HCT116 (cell line): ENCODE data around the gene EID1. TPM values are rescaled to one million over a fixed set of nuclear protein-coding genes. Genes with fewer than 3 reads are reported as not detected.

ENCODE experiments used
- ATAC-seq: fragments of 200-7000 bp; cut with Tn5 transposase; 2 replicates; pipeline ENCODE4 v1.9.1; 2020; ENCODE audit warnings: mild to moderate bottlenecking, moderate library complexity
- BruUV-seq: library from RNA; stranded (reverse); fragments of 400-500 nt; replicated peaks from 2 replicates; lab custom pipeline; 2021; lab: Mats Ljungman, UMichigan
- CTCF ChIA-PET: fragments of 300-600 bp; sonication (Branson Sonifier 250); formaldehyde crosslinking; loops from one replicate; lab custom pipeline; 2021; ENCODE audit warnings: antibody characterized with exemption; lab: Charles Lee
- POLR2A ChIA-PET: fragments of 300-600, 350-600 bp; sonication (Branson Sonifier 250); formaldehyde crosslinking; loops from one replicate; lab custom pipeline; 2021; ENCODE audit warnings: antibody characterized with exemption; lab: Charles Lee
- RAD21 ChIA-PET, 2 experiments: fragments of 300-600 bp; sonication (Branson Sonifier 250); formaldehyde crosslinking; loops; one replicate each; lab custom pipeline; 2023; ENCODE audit warnings: low total read pairs in 2 of 2; ENCODE audit not compliant: uncharacterized antibody in 2 of 2, unreplicated experiment in 2 of 2, low non-redundant PET in 1 of 2; lab: Charles Lee
- DNase-seq: peaks from one replicate; pipeline ENCODE4 v3.0.0-alpha.2; 2010; ENCODE audit warnings: low read depth, low spot score
- H2AFZ ChIP-seq: fragments of 200-600 bp; shearing (Covaris generic), sonication (generic); 2 replicates; pipeline ENCODE4 v1.6.1; 2017; ENCODE audit warnings: low read depth, mixed run types, mixed read lengths, antibody characterized with exemption, low read length; ENCODE audit not compliant: poor library complexity, severe bottlenecking
- H3K27ac ChIP-seq: 2 replicates; pipeline ENCODE4 v1.5.1; 2012; ENCODE audit warnings: low read depth, low read length
- H3K27me3 ChIP-seq: fragments of 200-600 bp; sonication (generic); 2 replicates; pipeline ENCODE4 v1.6.1; 2016; ENCODE audit warnings: mixed run types, low read length, mixed read lengths; ENCODE audit not compliant: insufficient read depth
- H3K36me3 ChIP-seq, 2 experiments: fragments of 200-500 bp in 1 of 2; fragments of 200-600 bp in 1 of 2; sonication (Bioruptor generic) in 1 of 2; sonication (generic) in 1 of 2; 2 replicates each; pipeline versions ENCODE4 v1.5.1 to v1.6.1; 2014 to 2016; ENCODE audit warnings: low read length in 2 of 2, inconsistent platforms in 1 of 2, mixed read lengths in 1 of 2, mixed run types in 1 of 2; ENCODE audit not compliant: insufficient read depth in 2 of 2, control insufficient read depth in 1 of 2
- H3K4me1 ChIP-seq, 2 experiments: fragments of 200-600 bp in 1 of 2; sonication (generic) in 1 of 2; 2 replicates each; pipeline versions ENCODE4 v1.5.1 to v1.6.1; 2012 to 2017; ENCODE audit warnings: low read length in 2 of 2, inconsistent platforms in 1 of 2, mild to moderate bottlenecking in 1 of 2, mixed read lengths in 1 of 2, mixed run types in 1 of 2, moderate library complexity in 1 of 2; ENCODE audit not compliant: insufficient read depth in 2 of 2, control insufficient read depth in 1 of 2
- H3K4me2 ChIP-seq: fragments of 200-600 bp; sonication (generic); 2 replicates; pipeline ENCODE4 v1.6.1; 2017; ENCODE audit warnings: mixed run types, low read length, mixed read lengths
- H3K4me3 ChIP-seq, 2 experiments: fragments of 200-600 bp in 1 of 2; sonication (generic) in 1 of 2; replicated peaks in 1 of 2; 2 replicates each; pipeline ENCODE4 v1.5.1; 2011 to 2016; ENCODE audit warnings: low read length in 2 of 2, control low read depth in 1 of 2, low read depth in 1 of 2, mild to moderate bottlenecking in 1 of 2, mixed read lengths in 1 of 2, mixed run types in 1 of 2
- H3K79me2 ChIP-seq: fragments of 200-600 bp; sonication (generic); 2 replicates; pipeline ENCODE4 v1.6.1; 2017; ENCODE audit warnings: mild to moderate bottlenecking, mixed run types, low read length, moderate library complexity, mixed read lengths; ENCODE audit not compliant: insufficient read depth
- H3K9ac ChIP-seq: fragments of 200-600 bp; sonication (generic); 2 replicates; pipeline ENCODE4 v1.6.1; 2016; ENCODE audit warnings: low read length, mixed read lengths
- H3K9me2 ChIP-seq: fragments of 200-600 bp; sonication (generic), shearing (Covaris generic); 2 replicates; pipeline ENCODE4 v1.6.1; 2017; ENCODE audit warnings: mixed run types, mild to moderate bottlenecking, moderate library complexity; ENCODE audit not compliant: insufficient read depth
- H3K9me3 ChIP-seq, 2 experiments: fragments of 200-500 bp in 1 of 2; fragments of 200-600 bp in 1 of 2; sonication (Bioruptor generic) in 1 of 2; sonication (generic) in 1 of 2; 2 replicates each; pipeline ENCODE4 v1.6.1; 2014 to 2017; ENCODE audit warnings: low read length in 2 of 2, mixed read lengths in 2 of 2, inconsistent platforms in 1 of 2, low read depth in 1 of 2, mild to moderate bottlenecking in 1 of 2, mixed run types in 1 of 2, moderate library complexity in 1 of 2; ENCODE audit not compliant: control insufficient read depth in 1 of 2, insufficient read depth in 1 of 2
- H4K20me1 ChIP-seq: fragments of 200-600 bp; sonication (generic), shearing (Covaris generic); 2 replicates; pipeline ENCODE4 v1.6.1; 2017; ENCODE audit warnings: mixed run types, mild to moderate bottlenecking, moderate library complexity; ENCODE audit not compliant: insufficient read depth
- CEBPB ChIP-seq: IDR thresholded peaks from 2 replicates; pipeline ENCODE4 v1.6.1; 2012; ENCODE audit warnings: low read depth
- CTCF ChIP-seq, 3 experiments: fragments of 200-600 bp in 1 of 3; sonication (generic) in 1 of 3; IDR thresholded peaks in 2 of 3; conservative IDR thresholded peaks in 1 of 3; 2 replicates each; pipeline ENCODE4 v1.5.1; 2012 to 2017; ENCODE audit warnings: low read depth in 2 of 3, low read length in 2 of 3, antibody characterized with exemption in 1 of 3, borderline replicate concordance in 1 of 3, control low read depth in 1 of 3, mild to moderate bottlenecking in 1 of 3, mixed read lengths in 1 of 3, mixed run types in 1 of 3, moderate library complexity in 1 of 3; ENCODE audit not compliant: insufficient read depth in 1 of 3
- EGR1 ChIP-seq: IDR thresholded peaks from 2 replicates; pipeline ENCODE4 v1.6.1; 2012; ENCODE audit warnings: low read depth
- EZH2 ChIP-seq: fragments of 200-600 bp; sonication (generic); IDR thresholded peaks from 2 replicates; pipeline ENCODE4 v1.6.1; 2017; ENCODE audit warnings: antibody characterized with exemption, mixed run types
- EZH2phosphoT487 ChIP-seq: fragments of 200-600 bp; IDR thresholded peaks from 2 replicates; pipeline ENCODE4 v1.6.1; 2018; ENCODE audit warnings: antibody characterized with exemption, borderline replicate concordance
- FOSL1 ChIP-seq: IDR thresholded peaks from 2 replicates; pipeline ENCODE4 v1.6.1; 2012; ENCODE audit warnings: low read depth
- JUND ChIP-seq: IDR thresholded peaks from 2 replicates; pipeline ENCODE4 v1.6.1; 2012
- MAX ChIP-seq: IDR thresholded peaks from 2 replicates; pipeline ENCODE4 v1.6.1; 2012
- RAD21 ChIP-seq: IDR thresholded peaks from 2 replicates; pipeline ENCODE4 v1.6.1; 2012; ENCODE audit warnings: low read depth, mild to moderate bottlenecking
- REST ChIP-seq: IDR thresholded peaks from 2 replicates; pipeline ENCODE4 v1.6.1; 2012; ENCODE audit warnings: low read depth
- SIN3A ChIP-seq: IDR thresholded peaks from 2 replicates; pipeline ENCODE4 v1.6.1; 2012; ENCODE audit warnings: low read depth
- ZNF274 ChIP-seq: fragments of 200-500 bp; sonication (Bioruptor generic); IDR thresholded peaks from 2 replicates; pipeline ENCODE4 v1.6.1; 2014; ENCODE audit warnings: mild to moderate bottlenecking, low read depth, low read length, inconsistent platforms
- intact Hi-C: fragments of 100-400 bp; cut with micrococcal nuclease; formaldehyde crosslinking; loops from 2 replicates; pipeline ENCODE4 v1.10.0; 2022
- total RNA-seq: library from RNA; stranded (reverse); gene quantifications from one replicate; pipeline ENCODE4 v1.2.1, GENCODE V29; 2021; ENCODE audit not compliant: unreplicated experiment

EID1 gene
- total RNA-seq, 1 experiment from 2014 or later = 68.6 TPM

- no peaks in the 10 kb centered on the region for H4K20me1 ChIP-seq
- ChIA-PET POLR2A (no interaction called here), RAD21 (interaction anchor here in 1 of 2 experiments (0.7 kb wide), 1 partner anchor 106 kb away, joined by 3 read pairs; the partner anchor contains the start of gene CEP152)
- no peaks in the 10 kb centered on the region for H3K27me3 ChIP-seq
- no peaks in the 10 kb centered on the region for H3K79me2 ChIP-seq
- no peak overlapping the region for H3K27ac ChIP-seq
- ATAC-seq (no peak), DNase-seq (no peak)
- no peak overlapping the region for H3K4me2 ChIP-seq
- intact Hi-C loops = no loop called here
- no peaks in the 10 kb centered on the region for H3K9me2 ChIP-seq
- H3K9ac ChIP-seq = no peak overlapping the region
- no peaks in the 10 kb centered on the region for H3K9me3 ChIP-seq
- no peaks in the 10 kb centered on the region for H3K36me3 ChIP-seq
- H2AFZ ChIP-seq = no peak overlapping the region
- TF ChIP-seq REST (no peak), EGR1 (no peak), EZH2 (no peak), EZH2phosphoT487 (no peak)
- TF ChIP-seq, all 23 proteins: peak for 0
- BruUV-seq = no TSS peak
- peaks cover 0 to 9% of the 10 kb centered on the region in 2 experiments; a peak in 2 of 4 replicates for H3K4me1 ChIP-seq
- CTCF ChIA-PET = no interaction called here
- no peak overlapping the region for H3K4me3 ChIP-seq
These were observed 38.8 kb downstream of the EID1 start for GRCh38 chr15:48916721-48917120.

GRCh38 chr15:48922046-48922445 lies 44.1 kb downstream of the EID1 start:
- H3K9ac ChIP-seq = no peak overlapping the region
- POLR2A ChIA-PET = no interaction called here
- H3K27me3 ChIP-seq = no peaks in the 10 kb centered on the region
- DNase-seq = no peak
- ATAC-seq = no peak
- H3K4me2 ChIP-seq = no peak overlapping the region
- H2AFZ ChIP-seq = no peak overlapping the region
- no peaks in the 10 kb centered on the region for H3K9me3 ChIP-seq
- H3K27ac ChIP-seq = no peak overlapping the region
- RAD21 ChIA-PET = no interaction called here
- no peak overlapping the region for H3K4me3 ChIP-seq
- no peaks in the 10 kb centered on the region for H4K20me1 ChIP-seq
- H3K4me1 ChIP-seq = peaks cover 7 to 10% of the 10 kb centered on the region in 2 experiments; a peak in 2 of 4 replicates
- no peaks in the 10 kb centered on the region for H3K36me3 ChIP-seq
- CTCF ChIA-PET = no interaction called here
- BruUV-seq = no TSS peak
- intact Hi-C loops = no loop called here
- H3K9me2 ChIP-seq = no peaks in the 10 kb centered on the region
- H3K79me2 ChIP-seq = no peaks in the 10 kb centered on the region
- no peak for TF ChIP-seq EGR1
- no peak for TF ChIP-seq JUND
- TF ChIP-seq FOSL1 = no peak
- no peak for TF ChIP-seq RAD21
- TF ChIP-seq ZNF274 = no peak
- no peak for TF ChIP-seq CEBPB
- no peak for TF ChIP-seq MAX
- TF ChIP-seq SIN3A = no peak
- no peak for TF ChIP-seq CTCF (IDR thresholded peaks at IDR 0.05 in 2 of 3, conservative IDR thresholded peaks at IDR 0.05 in 1 of 3; ENCODE audit: borderline replicate concordance in 1 of 3, insufficient read depth in 1 of 3, low read depth in 2 of 3, low read length in 2 of 3)
